Amygdala (tissue), 56 donors: ENCODE data around the gene CAMTA1.

Experiments
- DNase-seq, 56 donors: peaks; one replicate each; lab custom pipeline; 2025; lab: John Stamatoyannopoulos, UW

CAMTA1 gene

GRCh38 chr1:7538849-7539768 lies 753.9 kb downstream of the CAMTA1 start:
- DNase-seq = no peak

- peak in 1 of 56 donors; percentile 8 for DNase-seq
Measured at GRCh38 chr1:7539769-7540175, 754.5 kb downstream of the CAMTA1 start.

GRCh38 chr1:7540816-7541215 lies 755.6 kb downstream of the CAMTA1 start:
- DNase-seq = no peak

GRCh38 chr1:7541629-7542028 lies 756.4 kb downstream of the CAMTA1 start:
- DNase-seq = no peak

GRCh38 chr1:7543718-7544090 lies 758.5 kb downstream of the CAMTA1 start:
- DNase-seq = no peak

- DNase-seq = no peak
Measured at GRCh38 chr1:7549277-7550161, 764.3 kb downstream of the CAMTA1 start.

GRCh38 chr1:7550261-7550865 lies 765.1 kb downstream of the CAMTA1 start:
- no peak for DNase-seq

GRCh38 chr1:7550981-7551380 lies 765.7 kb downstream of the CAMTA1 start:
- DNase-seq = no peak

- DNase-seq = no peak
Measured at GRCh38 chr1:7551442-7551841, 766.2 kb downstream of the CAMTA1 start.

- DNase-seq = no peak
Measured at GRCh38 chr1:7552402-7552801, 767.1 kb downstream of the CAMTA1 start.

GRCh38 chr1:7553042-7553690 lies 767.9 kb downstream of the CAMTA1 start:
- DNase-seq = no peak

GRCh38 chr1:7554385-7555235 lies 769.4 kb downstream of the CAMTA1 start:
- peak in 2 of 56 donors; percentile 10 to 15 for DNase-seq

- no peak for DNase-seq
Measured at GRCh38 chr1:7555391-7556185, 770.3 kb downstream of the CAMTA1 start.

- DNase-seq = no peak
Measured at GRCh38 chr1:7557301-7557891, 772.1 kb downstream of the CAMTA1 start.

- DNase-seq = no peak
Measured at GRCh38 chr1:7558041-7558461, 772.8 kb downstream of the CAMTA1 start.

GRCh38 chr1:7558481-7558880 lies 773.2 kb downstream of the CAMTA1 start:
- DNase-seq = no peak

GRCh38 chr1:7558921-7559869 lies 773.9 kb downstream of the CAMTA1 start:
- peak in 1 of 56 donors; percentile 8 for DNase-seq
